ENCODE results near the gene NRN1L.
"Not testable (repeated sequence)": the region's sequence is repeated elsewhere in the genome, so short reads cannot be mapped to it uniquely, and the experiment has no call there.

Gene NRN1L

DNA sequence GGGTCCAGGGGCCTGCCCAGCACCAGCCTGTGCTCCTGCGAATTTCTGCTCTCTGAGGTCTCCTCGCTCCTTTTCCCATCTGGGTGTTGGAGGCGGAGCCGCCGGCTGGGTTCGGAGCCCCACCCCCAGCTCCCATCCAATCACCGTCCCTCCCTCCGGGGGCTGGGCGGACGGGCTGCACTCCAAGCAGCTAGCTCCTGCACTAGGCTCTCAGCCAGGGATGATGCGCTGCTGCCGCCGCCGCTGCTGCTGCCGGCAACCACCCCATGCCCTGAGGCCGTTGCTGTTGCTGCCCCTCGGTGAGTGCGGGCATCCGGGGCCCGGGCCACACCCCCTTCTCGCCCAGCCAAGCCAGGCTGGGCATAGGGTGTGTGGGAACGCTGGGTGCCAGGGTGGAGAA lies at the start of gene NRN1L:
Gene NRN1L, plus strand, starts transcription at position 202 of the 400 bp plus-strand sequence. Its CDS starts 19 bp downstream, at position 221.
- DNase-seq: no peak

DNA sequence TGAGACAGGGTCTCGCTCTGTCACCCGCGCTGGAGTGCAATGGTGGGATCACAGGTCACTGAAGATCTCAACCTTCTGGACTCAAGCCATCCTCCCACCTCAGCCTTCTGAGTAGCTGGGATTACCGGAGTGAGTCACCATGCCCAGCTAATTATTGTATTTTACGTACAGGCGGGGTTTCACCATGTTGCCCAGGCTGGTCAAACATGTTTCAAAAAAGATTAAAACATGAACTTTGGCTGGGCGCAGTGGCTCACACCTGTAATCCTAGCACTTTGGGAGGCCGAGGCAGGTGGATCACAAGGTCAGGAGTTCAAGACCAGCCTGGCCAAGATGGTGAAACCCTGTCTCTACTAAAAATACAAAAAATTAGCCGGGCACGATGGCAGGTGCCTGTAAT lies 47.5 kb upstream of the NRN1L start:
- not testable (repeated sequence) for DNase-seq

DNA sequence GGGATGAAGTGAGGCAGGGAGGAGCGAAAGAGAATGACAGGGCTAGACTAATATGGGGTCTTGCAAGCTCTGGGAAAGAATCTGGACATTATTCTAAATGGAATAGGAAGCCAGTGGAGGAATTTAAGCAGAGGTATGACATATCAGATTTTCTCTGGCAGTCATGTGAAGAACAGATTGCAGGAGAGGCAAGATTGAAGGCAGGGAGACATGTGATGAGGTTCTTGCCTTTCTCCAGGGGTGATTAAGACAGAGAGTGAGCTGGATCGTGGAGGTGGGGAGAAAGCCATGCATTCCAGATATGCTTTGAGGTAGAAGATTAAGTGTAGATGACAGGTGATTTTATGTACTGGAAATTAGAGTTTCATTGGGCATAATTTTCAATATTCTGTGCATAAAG lies 46.9 kb upstream of the NRN1L start:
- no peak for DNase-seq

DNA sequence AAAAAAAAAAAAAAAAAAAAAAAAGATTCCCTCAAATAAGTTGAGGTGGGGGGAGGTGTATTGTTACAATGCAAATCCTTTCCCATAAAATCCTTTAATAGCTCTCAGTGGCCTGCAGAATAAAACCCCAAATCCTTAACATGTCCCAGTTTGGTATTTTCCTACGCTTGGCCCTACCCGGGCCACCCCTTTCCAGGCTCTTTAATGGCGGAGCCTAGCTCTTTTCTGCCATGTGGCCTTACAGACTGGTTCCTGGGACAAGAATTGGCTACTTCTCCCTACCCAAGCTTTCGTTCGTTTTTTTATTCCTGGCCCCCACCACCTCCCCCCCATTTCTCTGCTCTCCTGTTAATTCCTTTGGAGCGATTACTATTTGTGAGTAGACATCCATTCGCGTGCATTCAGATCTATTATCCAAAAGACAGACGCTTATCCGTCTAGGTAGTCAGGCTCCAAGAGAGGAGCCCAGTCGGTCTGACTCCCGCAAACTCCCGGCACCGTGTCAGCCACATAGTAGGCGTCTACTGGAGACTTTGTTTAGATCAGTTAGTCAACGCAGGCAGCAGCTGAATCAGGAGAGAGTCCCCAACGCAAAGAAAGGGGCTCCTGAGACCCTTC lies 43.4 kb upstream of the NRN1L start:
- DNase-seq: no peak

DNA sequence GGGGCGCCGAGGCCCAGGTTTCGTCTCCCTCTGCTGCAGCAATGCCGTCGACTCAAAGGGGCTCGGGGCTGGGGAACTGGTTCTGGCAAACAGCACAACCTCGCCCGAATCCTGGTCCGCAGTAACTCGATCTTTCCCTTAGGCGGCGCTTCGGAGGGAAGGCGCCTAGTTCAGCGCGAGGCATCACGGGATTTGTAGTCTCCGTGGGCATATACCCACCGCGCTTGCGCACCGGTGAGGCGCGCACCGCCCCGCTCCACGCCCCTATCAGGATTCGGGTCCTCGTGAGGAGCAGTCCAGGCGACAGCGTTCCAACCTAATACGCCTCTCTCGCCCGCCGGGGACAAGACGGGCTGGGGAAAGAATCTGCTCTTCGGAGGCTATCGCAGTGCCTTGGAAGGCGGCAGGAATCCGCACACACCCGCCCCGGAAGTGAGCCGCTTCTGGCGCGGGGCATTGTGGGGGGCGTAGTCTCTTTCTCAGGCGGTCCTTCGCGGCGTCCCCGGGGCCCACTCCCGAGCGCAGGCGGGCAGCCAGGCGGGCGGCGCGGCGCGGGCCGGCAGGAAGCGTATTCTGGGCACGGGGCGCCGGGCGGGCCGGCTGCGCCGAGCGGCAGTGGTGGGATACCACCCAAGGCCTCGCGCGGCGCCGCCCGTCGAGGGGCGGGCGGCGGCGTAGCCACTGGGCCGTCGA lies 42.7 kb upstream of the NRN1L start, which contains the start of gene THAP11:
Gene THAP11, plus strand, starts transcription at position 505 of the 693 bp plus-strand sequence. CDS start 235 bp downstream, outside the sequence.
- DNase-seq: peak; percentile 90

DNA sequence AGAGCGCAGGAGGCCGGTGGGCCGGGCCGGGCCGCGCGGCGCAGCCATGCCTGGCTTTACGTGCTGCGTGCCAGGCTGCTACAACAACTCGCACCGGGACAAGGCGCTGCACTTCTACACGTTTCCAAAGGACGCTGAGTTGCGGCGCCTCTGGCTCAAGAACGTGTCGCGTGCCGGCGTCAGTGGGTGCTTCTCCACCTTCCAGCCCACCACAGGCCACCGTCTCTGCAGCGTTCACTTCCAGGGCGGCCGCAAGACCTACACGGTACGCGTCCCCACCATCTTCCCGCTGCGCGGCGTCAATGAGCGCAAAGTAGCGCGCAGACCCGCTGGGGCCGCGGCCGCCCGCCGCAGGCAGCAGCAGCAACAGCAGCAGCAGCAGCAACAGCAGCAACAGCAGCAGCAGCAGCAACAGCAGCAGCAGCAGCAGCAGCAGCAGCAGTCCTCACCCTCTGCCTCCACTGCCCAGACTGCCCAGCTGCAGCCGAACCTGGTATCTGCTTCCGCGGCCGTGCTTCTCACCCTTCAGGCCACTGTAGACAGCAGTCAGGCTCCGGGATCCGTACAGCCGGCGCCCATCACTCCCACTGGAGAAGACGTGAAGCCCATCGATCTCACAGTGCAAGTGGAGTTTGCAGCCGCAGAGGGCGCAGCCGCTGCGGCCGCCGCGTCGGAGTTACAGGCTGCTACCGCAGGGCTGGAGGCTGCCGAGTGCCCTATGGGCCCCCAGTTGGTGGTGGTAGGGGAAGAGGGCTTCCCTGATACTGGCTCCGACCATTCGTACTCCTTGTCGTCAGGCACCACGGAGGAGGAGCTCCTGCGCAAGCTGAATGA lies 42.0 kb upstream of the NRN1L start:
- DNase-seq: peak; percentile 53

DNA sequence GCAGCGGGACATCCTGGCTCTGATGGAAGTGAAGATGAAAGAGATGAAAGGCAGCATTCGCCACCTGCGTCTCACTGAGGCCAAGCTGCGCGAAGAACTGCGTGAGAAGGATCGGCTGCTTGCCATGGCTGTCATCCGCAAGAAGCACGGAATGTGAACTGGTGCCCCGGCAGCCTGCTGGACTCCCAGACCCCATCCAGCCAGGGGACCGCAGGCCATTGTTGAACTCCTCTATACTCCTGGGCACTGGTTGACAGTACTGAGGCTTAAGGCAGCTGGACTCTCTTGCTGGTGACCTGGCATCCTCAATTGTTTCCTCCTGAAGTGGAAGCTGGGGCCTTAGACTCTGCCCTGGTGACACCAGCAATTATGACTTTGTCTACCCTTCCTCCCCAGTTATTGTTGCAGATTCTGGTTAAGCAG lies 41.3 kb upstream of the NRN1L start:
- no peak for DNase-seq

DNA sequence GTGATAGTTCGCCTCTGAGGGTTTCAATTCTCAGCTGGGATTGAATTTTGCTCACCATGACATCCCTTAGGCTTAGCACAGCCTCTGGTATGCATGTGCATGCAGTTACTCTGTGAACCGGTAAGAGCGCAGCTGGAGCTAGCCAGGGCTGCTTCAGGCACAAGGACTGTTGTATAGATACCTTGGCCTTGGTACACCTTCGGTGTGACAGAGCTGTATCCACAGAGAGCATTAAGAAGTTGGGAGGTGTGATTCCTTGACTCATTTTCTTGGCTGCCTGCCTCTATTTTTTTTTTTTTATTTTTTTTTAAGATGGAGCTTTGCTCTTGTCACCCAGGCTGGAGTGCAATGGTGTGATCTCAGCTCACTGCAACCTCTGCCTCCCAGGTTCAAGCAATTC lies 40.2 kb upstream of the NRN1L start:
- DNase-seq: no peak

DNA sequence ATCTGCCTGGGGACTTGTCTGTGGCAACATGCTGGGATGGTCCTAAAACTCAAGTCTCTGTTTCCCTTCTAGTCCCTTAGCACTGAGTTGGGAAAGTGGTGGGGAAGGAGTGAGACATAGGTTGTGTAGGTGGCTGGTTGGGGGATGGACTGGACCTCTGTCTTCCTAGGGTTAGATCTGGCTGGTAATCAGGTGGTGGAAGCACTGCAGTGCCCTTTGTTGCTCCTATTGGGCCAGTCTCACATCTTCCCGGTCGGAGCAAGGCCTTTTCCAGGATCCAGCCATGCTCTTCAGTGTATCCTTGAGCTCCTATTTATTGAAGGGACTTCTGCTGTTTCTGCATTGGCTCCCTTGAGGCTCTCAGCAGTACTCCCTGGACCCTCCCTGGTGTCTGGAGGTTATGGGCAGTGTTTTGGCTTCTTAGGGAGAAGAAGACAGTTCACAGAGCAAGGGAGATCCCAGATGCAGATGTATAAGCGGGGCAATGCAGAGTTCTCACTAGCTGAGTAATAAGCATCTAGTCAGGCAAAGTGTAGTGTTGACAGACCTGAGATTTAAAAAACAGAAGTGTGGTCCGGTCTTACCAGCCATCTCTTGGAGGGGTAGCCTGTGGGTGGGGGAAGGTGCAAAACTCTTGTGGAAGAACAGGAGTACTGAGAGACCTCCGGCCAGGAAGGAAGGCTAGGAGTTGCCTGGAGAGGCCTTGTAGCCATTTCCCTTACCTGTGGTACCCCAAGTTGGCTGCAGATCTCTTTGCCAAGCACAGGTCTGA lies 39.2 kb upstream of the NRN1L start:
- DNase-seq: no peak

DNA sequence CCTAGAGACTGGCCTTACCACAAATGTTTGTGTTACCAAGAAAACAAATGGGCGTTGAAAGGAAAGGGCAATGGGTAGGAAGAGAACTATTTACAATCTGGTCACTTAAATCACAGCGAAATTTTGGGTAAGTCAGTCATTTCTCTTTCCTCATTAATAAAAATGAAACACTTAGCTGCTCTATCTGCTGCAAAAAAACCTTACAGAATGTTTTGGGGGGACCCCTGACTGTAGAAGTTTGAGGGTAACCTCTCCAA lies 38.7 kb upstream of the NRN1L start:
- DNase-seq: no peak

DNA sequence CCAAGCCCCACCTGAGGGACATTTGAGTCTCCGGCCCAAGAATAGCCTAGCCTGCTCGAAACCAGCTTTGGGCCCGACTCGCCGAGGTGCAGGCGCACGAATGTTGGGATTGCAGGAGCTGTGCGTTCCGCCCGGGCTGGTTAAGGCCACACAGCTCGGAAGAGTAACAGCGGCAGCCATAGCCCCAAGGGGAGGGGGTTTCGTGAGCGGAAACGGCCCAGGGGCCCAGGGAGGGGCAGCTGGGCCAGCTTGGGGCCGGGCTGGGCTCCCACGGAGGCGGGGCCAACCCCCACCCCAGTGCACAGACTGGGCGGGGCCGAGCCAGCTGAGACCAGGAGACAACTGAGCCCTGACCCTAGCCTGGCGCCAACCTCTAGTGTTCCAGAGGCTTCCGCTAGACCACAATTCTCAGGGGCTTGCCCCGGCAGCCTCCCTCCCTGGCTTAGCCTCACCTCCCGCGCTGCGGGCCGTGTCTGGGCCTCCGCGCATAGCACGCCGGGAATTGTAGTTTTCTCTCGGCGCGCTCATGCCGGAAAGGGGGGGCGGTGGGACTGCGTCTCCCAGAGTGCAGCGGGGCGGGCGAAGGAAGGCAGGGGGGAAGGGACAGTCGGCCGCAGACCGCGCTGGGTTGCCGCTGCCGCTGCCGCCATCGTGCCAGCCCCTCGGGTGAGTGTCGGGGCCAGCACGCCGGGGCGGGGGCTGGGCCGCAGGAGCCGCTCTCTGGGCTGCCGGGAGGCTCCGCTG lies 38.2 kb upstream of the NRN1L start, which contains the start of gene NUTF2:
Gene NUTF2, plus strand, starts transcription at position 614 of the 744 bp plus-strand sequence. CDS start 18,198 bp downstream, outside the sequence.
- peak; percentile 94 for DNase-seq

DNA sequence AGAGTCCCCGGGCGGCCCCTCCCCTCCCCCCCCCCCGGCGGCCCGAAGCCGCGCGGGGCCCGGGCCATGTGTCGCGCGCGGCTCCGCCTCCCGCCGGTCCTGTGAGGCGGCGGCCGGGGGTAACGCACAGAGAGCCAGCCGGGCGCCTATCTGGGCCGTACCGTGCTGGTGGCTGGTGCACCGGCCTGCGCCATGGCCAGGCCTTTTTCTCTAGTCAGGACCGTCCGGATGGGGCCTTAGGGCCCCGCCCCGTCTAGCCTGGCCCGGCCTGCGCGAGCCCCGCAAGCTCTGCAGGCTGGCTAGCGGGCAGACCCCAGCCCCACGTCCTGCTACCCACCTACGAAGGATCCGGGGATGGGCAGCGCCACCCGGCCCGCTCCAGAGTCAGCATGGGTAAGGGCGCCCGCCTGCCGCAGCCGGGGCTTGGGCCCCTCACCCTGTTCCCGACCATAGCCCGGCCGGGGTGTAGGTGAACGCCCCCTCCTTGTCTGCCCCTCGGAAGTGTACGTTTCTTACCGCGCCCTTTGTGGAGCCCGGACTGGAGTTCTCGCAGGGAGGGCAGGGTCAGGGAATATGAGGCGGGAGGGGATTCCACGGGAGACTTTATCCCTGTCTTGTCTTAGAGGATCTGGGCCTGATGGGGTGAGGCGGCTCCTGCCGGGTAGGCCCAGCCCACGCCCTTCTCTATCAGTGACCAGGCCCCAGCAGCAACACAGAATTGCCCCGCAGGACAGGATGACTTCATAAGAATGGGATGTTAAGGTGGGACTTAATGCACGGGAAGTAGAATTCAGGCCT lies 37.4 kb upstream of the NRN1L start, which contains the start of gene CENPT:
Gene CENPT, minus strand, starts transcription at position 630 of the 798 bp plus-strand sequence. CDS start 13,834 bp downstream, outside the sequence.
- no peak for DNase-seq

DNA sequence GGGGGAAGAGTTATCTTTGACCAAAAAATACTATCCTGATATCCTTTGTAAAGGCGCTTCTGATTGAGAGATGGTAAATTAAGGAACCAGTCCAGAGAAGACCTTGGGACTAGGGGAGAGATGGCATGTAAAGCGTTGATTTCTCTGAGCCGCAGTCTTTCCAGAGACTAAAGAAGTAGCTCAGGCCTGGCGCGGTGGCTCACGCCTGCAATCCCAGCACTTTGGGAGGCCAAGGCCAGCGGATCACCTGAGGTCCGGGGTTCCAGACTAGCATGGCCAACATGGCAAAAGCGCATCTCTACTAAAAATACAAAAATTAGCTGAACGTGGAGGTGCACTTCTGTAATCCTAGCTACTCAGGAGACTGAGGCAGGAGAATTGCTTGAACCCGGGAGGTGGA lies 36.6 kb upstream of the NRN1L start:
- no peak for DNase-seq

DNA sequence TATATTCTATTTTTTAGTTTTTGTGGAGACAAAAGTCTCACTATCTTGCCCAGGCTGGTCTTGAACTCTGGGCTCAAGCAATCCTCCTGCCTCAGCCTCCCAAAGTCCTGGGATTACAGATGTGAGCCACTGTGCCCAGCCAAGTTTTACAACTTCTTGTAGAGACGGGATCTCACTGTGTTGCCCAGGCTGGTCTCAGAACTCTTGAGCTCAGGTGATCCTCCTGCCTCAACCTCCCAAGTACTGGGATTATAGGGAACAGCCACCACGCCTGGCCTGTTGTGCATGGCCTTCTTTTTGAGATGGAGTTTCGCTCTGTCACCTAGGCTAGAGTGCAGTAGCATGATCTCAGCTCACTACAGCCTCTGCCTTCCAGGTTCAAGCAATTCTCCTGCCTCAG lies 31.0 kb upstream of the NRN1L start:
- DNase-seq: no peak

DNA sequence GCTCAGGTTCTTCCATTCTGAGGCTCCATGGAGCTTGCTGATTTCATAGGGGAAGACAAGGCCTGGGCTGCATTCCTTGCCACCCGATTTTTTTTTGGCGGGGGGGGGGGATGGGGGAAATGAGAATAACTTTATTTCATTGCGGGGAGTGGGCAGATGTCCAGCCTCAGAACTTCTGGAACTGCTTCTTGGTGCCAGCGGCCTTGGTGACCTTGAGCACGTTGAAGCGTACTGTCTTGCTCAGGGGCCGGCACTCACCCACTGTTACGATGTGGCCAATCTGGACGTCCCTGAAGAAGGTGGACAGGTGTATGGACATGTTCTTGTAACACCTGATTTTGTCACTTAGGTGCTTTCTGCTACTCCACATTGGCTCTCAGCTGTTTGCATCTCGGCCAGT lies 28.9 kb upstream of the NRN1L start:
- no peak for DNase-seq

DNA sequence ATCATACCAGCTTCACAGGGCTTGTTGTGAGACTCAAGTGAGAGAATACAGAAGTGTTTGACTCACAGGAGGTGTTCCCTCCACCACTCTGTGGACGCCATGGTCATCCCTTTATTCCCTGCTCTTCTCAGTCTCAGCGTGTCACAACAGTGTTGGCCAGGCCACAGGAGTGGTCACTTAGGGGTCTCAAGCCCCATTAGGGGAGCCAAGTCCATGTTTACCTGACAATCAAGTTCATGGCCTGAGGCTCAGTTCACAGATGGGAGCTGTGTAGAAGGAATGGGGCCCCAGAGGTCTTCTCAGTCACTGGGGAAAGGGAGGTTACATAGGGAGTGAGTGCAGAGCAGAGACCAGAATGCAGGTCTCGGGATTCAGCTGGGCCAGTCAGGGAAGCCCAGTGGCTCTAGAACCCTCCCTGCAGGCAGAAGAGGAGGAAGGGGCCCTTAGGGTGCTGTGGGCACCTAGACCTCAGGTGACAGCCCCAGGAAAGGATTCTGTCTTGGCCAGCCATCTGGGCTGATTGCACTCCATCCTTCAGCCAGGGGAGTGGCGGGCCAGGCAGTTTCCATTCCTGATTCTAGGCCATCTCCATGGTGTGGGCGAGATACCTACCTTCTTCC lies 27.6 kb upstream of the NRN1L start:
- no peak for DNase-seq

DNA sequence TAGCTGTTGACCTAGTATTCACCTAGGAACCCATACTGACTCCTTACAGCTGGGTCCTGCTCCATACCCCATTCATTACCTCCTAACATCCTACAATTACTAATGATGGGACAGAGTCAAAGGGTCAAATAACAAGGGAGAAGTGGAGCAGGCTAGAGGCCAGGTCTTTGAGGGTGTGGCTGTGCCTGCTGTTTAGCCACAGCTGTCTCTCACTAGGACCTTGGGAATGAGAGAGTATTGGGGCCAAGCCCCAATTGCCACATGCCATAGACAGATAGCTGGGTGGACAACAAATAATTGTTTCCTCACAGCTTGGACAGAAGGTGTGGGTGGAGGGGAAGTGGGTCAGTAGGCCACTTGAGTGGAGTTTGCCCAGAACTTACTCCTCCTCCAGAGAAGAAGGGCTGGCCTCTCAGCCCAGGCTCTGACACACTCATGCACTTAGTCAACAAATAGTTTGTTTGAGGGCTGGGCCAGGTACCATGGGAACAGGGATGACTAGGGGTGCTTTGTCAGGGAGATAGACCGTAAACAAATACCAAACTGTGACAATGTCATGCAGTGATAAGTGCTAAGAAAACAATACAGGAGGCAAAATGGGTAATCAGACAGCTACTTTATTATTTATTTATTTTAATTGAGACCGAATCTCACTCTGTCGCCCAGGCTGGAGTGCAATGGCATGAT lies 27.0 kb upstream of the NRN1L start:
- peak; percentile 44 for DNase-seq

DNA sequence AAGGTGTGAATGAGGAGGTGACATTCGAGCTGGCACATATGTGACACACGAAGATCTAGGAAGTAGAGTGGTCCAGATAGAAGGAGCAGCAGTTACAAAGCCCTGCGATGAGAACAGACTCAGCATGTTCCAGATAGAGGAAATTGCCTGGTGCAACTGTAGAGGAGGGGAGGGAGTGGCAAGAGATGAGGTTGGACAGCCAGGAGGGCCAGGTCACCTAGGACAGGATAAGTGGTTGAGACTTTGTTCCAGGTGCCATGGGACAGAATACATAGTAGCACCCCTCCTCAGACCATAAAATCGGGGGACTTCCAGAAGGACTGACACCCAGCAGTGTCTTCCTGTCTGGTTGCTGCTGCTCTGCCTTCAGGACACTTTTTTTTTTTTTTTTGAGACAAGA lies 26.2 kb upstream of the NRN1L start:
- no peak for DNase-seq

DNA sequence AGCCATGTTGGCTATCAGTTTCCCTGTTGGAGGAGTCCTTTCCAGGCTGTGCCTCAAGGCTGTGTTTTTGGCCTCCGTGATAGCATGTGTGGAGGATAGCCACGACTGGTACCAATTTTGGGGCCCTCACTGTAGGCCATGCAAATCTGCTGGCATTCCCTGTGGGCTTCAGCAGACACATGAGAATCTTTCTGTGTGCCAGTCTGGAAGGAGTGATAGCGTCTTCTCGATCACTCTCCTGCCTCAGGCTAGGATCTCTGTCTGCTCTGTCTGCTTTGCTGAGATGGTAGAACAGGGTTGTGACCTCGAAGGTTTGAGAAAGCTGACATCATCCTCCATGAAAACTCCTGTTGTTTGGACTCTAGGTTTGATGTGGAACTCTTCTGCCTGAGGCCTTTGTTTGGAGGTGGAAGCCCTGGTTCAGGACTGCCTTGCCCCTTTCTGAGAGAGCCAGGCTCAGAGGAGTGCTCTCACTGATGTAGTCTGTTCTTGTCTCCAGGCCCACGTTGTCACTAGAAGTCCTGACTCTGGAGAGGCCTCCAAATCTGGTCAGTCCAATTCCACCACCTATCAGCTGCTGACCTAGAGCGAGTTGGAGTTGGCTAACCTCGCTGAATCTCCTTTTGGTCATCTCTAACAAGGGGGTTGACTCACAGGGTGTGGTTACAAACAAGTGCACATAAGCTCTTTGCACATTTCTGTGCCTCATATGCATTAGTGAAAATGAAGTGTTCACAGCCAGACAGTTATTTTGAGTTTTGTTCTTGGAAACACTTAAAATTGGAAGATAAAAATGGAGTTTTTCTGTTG lies 23.9 kb upstream of the NRN1L start:
- no peak for DNase-seq

Measured in CD4-positive, alpha-beta T cell treated with Interferon gamma for 1 hour (primary cell).